Liver (tissue), 9 donors: ENCODE data around the gene ADAMTS6. TPM values are rescaled to one million over a fixed set of nuclear protein-coding genes. Genes with fewer than 3 reads are reported as not detected.

Experiments used
- DNase-seq: peaks from one replicate; pipeline ENCODE4 v3.0.0-alpha.2; 2017; ENCODE audit warnings: low spot score
- H3K27ac ChIP-seq, 2 donors: one replicate each; pipeline ENCODE4 v1.7.0; 2013; ENCODE audit warnings: inconsistent platforms in 2 of 2, low read length in 2 of 2, control low read depth in 1 of 2, low read depth in 1 of 2, mild to moderate bottlenecking in 1 of 2
- H3K27me3 ChIP-seq, 4 donors: one replicate each; pipeline versions ENCODE4 v1.6.1 to v1.7.0; 2013; ENCODE audit warnings: low read length in 3 of 4, inconsistent platforms in 1 of 4, mild to moderate bottlenecking in 1 of 4, moderate library complexity in 1 of 4; ENCODE audit not compliant: control insufficient read depth in 4 of 4, insufficient read depth in 4 of 4
- H3K36me3 ChIP-seq, 4 donors: one replicate each; pipeline versions ENCODE4 v1.6.1 to v1.7.0; 2013; ENCODE audit warnings: low read length in 3 of 4, mild to moderate bottlenecking in 3 of 4, low read depth in 1 of 4, moderate library complexity in 1 of 4; ENCODE audit not compliant: control insufficient read depth in 4 of 4, insufficient read depth in 3 of 4
- H3K4me1 ChIP-seq, 4 donors: one replicate each; pipeline versions ENCODE4 v1.6.1 to v1.7.0; 2013; ENCODE audit warnings: low read length in 3 of 4, mild to moderate bottlenecking in 3 of 4, moderate library complexity in 1 of 4; ENCODE audit not compliant: control insufficient read depth in 4 of 4, insufficient read depth in 4 of 4
- H3K4me3 ChIP-seq, 3 donors: one replicate each; pipeline versions ENCODE4 v1.6.1 to v1.7.0; 2013; ENCODE audit warnings: low read length in 3 of 3, control low read depth in 1 of 3, low read depth in 1 of 3, mild to moderate bottlenecking in 1 of 3
- H3K9ac ChIP-seq, 2 donors: one replicate each; pipeline ENCODE4 v1.7.0; 2013; ENCODE audit warnings: low read length in 2 of 2, mild to moderate bottlenecking in 2 of 2, moderate library complexity in 2 of 2, control low read depth in 1 of 2, low read depth in 1 of 2
- H3K9me3 ChIP-seq, 4 donors: one replicate each; pipeline versions ENCODE4 v1.6.1 to v1.7.0; 2013; ENCODE audit warnings: low read length in 3 of 4; ENCODE audit not compliant: control insufficient read depth in 4 of 4
- CTCF ChIP-seq: fragments of 150-350 bp; IDR thresholded peaks from 2 replicates; pipeline ENCODE4 v1.5.1; 2017; ENCODE audit warnings: improper control_type of control experiment, low read depth, low read length; ENCODE audit not compliant: missing input control
- EGR1 ChIP-seq, 2 donors: IDR thresholded peaks; 2 replicates each; pipeline ENCODE4 v1.6.1; 2016 to 2018; ENCODE audit warnings: antibody characterized with exemption in 2 of 2, low read depth in 2 of 2
- FOXA1 ChIP-seq: IDR thresholded peaks from 2 replicates; pipeline ENCODE4 v1.6.1; 2016; ENCODE audit warnings: antibody characterized with exemption
- GABPA ChIP-seq, 2 donors: IDR thresholded peaks in 1 of 2; conservative IDR thresholded peaks in 1 of 2; 2 replicates each; pipeline ENCODE4 v1.6.1; 2016; ENCODE audit warnings: antibody characterized with exemption in 2 of 2, mild to moderate bottlenecking in 1 of 2, moderate library complexity in 1 of 2
- HNF4G ChIP-seq: IDR thresholded peaks from 2 replicates; pipeline ENCODE4 v1.6.1; 2016; ENCODE audit warnings: antibody characterized with exemption
- MAX ChIP-seq: IDR thresholded peaks from 2 replicates; pipeline ENCODE4 v1.6.1; 2016; ENCODE audit warnings: antibody characterized with exemption
- REST ChIP-seq: IDR thresholded peaks from 2 replicates; pipeline ENCODE4 v1.6.1; 2016; ENCODE audit warnings: antibody characterized with exemption, mild to moderate bottlenecking
- RXRA ChIP-seq, 2 donors: IDR thresholded peaks; 2 replicates each; pipeline ENCODE4 v1.6.1; 2017 to 2018; ENCODE audit warnings: antibody characterized with exemption in 2 of 2, mild to moderate bottlenecking in 1 of 2
- YY1 ChIP-seq: IDR thresholded peaks from 2 replicates; pipeline ENCODE4 v1.6.1; 2016; ENCODE audit warnings: antibody characterized with exemption, mild to moderate bottlenecking
- ZBTB33 ChIP-seq: IDR thresholded peaks from 2 replicates; pipeline ENCODE4 v1.6.1; 2016; ENCODE audit warnings: antibody characterized with exemption
- WGBS: extraction: QIAGEN DNeasy Blood & Tissue Kit; methylation state at CpG from one replicate; pipeline ENCODE4 v1.1.7; 2013; 5-methylcytosine and 5-hydroxymethylcytosine counted together
- polyA plus RNA-seq, 2 donors: library from polyadenylated mRNA; stranded (reverse) in 1 of 2; unstranded in 1 of 2; fragments of 200-250 nt in 1 of 2; fragments of >200 nt in 1 of 2; fragmentation: Nextera tagmentation in 1 of 2; extraction: Ambion mirVana in 1 of 2; gene quantifications; one replicate each; pipeline versions ENCODE4 v1.2.1 to v1.2.3, GENCODE V29; 2013 to 2015
- total RNA-seq, 2 donors: library from RNA; depleted of rRNA; stranded (reverse); fragments of >200 nt; gene quantifications; one replicate each; pipeline ENCODE4 v1.2.3, GENCODE V29; 2014
- donor health status: healthy.
- donor health status: healthy.
- donor health status: healthy.
- donor health status: healthy.
- donor health status: healthy.

The ADAMTS6 gene
- total and polyA plus RNA-seq, 4 donors: 0.06 to 2.0 (median 0.59) TPM

- Histone ChIP-seq H3K36me3 (no peaks in the 10 kb centered on the region), H3K4me3 (no peak overlapping the region), H3K27ac (no peak overlapping the region), H3K9ac (no peak overlapping the region), H3K9me3 (no peaks in the 10 kb centered on the region), H3K4me1 (no peaks in the 10 kb centered on the region), H3K27me3 (no peaks in the 10 kb centered on the region)
- DNase-seq: no peak
- TF ChIP-seq HNF4G (no peak), ZBTB33 (no peak), CTCF (no peak), REST (no peak), MAX (no peak), EGR1 (IDR thresholded peaks at IDR 0.05; ENCODE audit: low read depth in 2 of 2) (no peak), GABPA (IDR thresholded peaks at IDR 0.05 in 1 of 2, conservative IDR thresholded peaks at IDR 0.05 in 1 of 2) (no peak), FOXA1 (no peak), RXRA (IDR thresholded peaks at IDR 0.05) (no peak)
- 91% methylated on average over 1 of the region's 1 CpG for WGBS
Observed at GRCh38 chr5:65296067-65296466, 185.7 kb downstream of the ADAMTS6 start.

- H3K27me3 ChIP-seq: no peaks in the 10 kb centered on the region
- H3K27ac ChIP-seq: no peak overlapping the region
- H3K4me1 ChIP-seq: no peaks in the 10 kb centered on the region
- no peak overlapping the region for H3K9ac ChIP-seq
- H3K36me3 ChIP-seq: no peaks in the 10 kb centered on the region
- no peak overlapping the region for H3K4me3 ChIP-seq
- no peaks in the 10 kb centered on the region for H3K9me3 ChIP-seq
- no peak for DNase-seq
- TF ChIP-seq YY1: no peak
- TF ChIP-seq HNF4G: no peak
- no peak for TF ChIP-seq CTCF
- TF ChIP-seq EGR1 (IDR thresholded peaks at IDR 0.05; ENCODE audit: low read depth in 2 of 2): no peak
Observed at GRCh38 chr5:65292196-65292595, 189.5 kb downstream of the ADAMTS6 start.
